ENCODE measurements around the gene METAP2. TPM values are rescaled to one million over a fixed set of nuclear protein-coding genes. Genes with fewer than 3 reads are reported as not detected.

The METAP2 gene
- total RNA-seq (2022; extraction: Qiagen RNA extraction), result 123 to 173 TPM (median 126 TPM) in 5 replicates

DNA sequence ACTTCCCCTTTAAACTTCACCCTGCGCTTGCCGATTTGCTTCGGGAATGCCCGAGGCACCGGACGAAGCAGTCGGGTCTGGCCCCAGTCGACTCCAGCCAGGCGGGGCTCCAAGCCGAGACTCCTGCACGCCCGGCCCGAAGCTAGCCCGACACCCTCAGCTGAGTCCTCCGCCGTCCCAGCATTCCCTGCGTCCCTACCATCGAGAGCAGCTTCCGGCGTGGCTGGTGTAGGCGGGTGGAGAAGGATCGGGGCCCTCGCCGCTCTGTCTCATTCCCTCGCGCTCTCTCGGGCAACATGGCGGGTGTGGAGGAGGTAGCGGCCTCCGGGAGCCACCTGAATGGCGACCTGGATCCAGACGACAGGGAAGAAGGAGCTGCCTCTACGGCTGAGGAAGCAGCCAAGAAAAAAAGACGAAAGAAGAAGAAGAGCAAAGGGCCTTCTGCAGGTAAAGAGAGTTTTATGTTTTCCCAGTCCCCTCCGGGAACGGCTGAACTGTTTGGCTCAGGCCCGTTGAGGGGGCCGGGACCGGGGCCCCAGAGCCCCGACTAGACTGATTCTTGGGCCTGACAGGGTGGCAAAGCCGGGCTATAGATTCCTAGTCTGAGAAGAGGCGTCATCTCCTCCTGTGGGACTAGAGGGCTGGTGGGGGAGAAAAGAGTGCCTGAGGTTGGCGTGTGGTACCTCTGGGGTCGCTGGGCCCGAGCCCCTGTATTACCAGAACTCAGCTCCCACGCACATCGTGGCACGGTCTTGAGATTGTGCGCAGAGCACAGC lies at the start of gene METAP2:
Gene METAP2, plus strand, starts transcription at position 269 of the 776 bp plus-strand sequence. Its CDS starts 28 bp downstream, at position 297.

GRCh38 chr12:95551305-95551704 lies 77.4 kb downstream of the METAP2 start, which contains the start of gene USP44:
Gene USP44 (minus strand): TSS chr12:95551476. CDS start chr12:95534256, 17,220 bp downstream.

Other genes with a start within 250 kb of the METAP2 start
- 0.06 to 0.20 TPM (median 0.13 TPM) in 3 of 5 replicates, not detected in the others for gene USP44, start 77.3 kb downstream of the METAP2 start, total RNA-seq (2022; extraction: Qiagen RNA extraction)

Measured in A549 treated with Mapracorat at 1 μM for 4 hours (cell line).